Neural cell (in vitro differentiated cells): ENCODE results near the gene RASSF9.

ENCODE experiments used
- EP300 ChIP-seq: fragments of 450-650 bp; conservative IDR thresholded peaks from 2 replicates; pipeline ENCODE4 v1.6.1; 2014; ENCODE audit warnings: antibody characterized with exemption, mild to moderate bottlenecking, moderate library complexity; ENCODE audit not compliant: poor library complexity, severe bottlenecking
- EZH2 ChIP-seq: fragments of 200-600, 300-800 bp; shearing (Covaris generic), sonication (generic); IDR thresholded peaks from 2 replicates; pipeline ENCODE4 v1.6.1; 2014; ENCODE audit warnings: antibody characterized with exemption, low read length, borderline replicate concordance, mild to moderate bottlenecking; ENCODE audit not compliant: insufficient read depth, poor library complexity, severe bottlenecking
- MXI1 ChIP-seq: fragments of 450-650 bp; conservative IDR thresholded peaks from 2 replicates; pipeline ENCODE4 v1.6.1; 2014; ENCODE audit warnings: antibody characterized with exemption, mild to moderate bottlenecking; ENCODE audit not compliant: poor library complexity, severe bottlenecking
- POLR2AphosphoS5 ChIP-seq: IDR thresholded peaks from 2 replicates; pipeline ENCODE4 v1.6.1; 2012
- RAD21 ChIP-seq: fragments of 450-650 bp; conservative IDR thresholded peaks from 2 replicates; pipeline ENCODE4 v1.6.1; 2014; ENCODE audit warnings: antibody characterized with exemption, mild to moderate bottlenecking, moderate library complexity
- SMC3 ChIP-seq: fragments of 450-650 bp; conservative IDR thresholded peaks from 2 replicates; pipeline ENCODE4 v1.6.1; 2014; ENCODE audit warnings: antibody characterized with exemption, mild to moderate bottlenecking, moderate library complexity; ENCODE audit not compliant: poor library complexity
- TAF1 ChIP-seq: IDR thresholded peaks from 2 replicates; pipeline ENCODE4 v1.6.1; 2012; ENCODE audit warnings: low read depth
- TF ChIP-seq, protein P1 (sequence below): fragments of 450-650 bp; IDR thresholded peaks from 2 replicates; pipeline ENCODE4 v1.5.1; 2014; ENCODE audit warnings: antibody characterized with exemption, mild to moderate bottlenecking, moderate library complexity; ENCODE audit not compliant: poor library complexity, severe bottlenecking

DNA sequence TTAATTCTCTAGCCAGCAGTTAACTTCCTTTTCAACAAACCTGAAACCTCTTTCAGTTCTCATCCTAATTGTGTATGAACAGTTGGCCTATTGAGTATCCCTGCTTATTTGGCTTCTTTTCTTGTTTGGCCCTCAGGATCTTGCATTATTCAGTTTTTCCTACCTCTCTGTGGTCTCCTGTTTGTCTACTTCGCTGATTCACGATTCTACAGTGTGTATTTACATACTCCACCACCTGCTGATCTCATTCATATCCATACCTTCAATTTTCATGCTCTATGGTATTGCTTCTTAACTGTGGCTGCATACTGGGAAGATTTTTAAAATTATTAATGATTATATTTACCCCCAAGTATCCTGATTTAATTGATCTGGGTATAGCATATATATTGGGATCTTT is 56.4 kb downstream of the RASSF9 start:
- TF ChIP-seq EP300 (no peak), SMC3 (no peak), POLR2AphosphoS5 (no peak), EZH2 (no peak), MXI1 (no peak), TAF1 (no peak), RAD21 (no peak)
- TF ChIP-seq, protein P1, sequence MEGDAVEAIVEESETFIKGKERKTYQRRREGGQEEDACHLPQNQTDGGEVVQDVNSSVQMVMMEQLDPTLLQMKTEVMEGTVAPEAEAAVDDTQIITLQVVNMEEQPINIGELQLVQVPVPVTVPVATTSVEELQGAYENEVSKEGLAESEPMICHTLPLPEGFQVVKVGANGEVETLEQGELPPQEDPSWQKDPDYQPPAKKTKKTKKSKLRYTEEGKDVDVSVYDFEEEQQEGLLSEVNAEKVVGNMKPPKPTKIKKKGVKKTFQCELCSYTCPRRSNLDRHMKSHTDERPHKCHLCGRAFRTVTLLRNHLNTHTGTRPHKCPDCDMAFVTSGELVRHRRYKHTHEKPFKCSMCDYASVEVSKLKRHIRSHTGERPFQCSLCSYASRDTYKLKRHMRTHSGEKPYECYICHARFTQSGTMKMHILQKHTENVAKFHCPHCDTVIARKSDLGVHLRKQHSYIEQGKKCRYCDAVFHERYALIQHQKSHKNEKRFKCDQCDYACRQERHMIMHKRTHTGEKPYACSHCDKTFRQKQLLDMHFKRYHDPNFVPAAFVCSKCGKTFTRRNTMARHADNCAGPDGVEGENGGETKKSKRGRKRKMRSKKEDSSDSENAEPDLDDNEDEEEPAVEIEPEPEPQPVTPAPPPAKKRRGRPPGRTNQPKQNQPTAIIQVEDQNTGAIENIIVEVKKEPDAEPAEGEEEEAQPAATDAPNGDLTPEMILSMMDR: no peak
